ENCODE data around the gene CCDC121. TPM values are rescaled to one million over a fixed set of nuclear protein-coding genes. Genes with fewer than 3 reads are reported as not detected.

Gene CCDC121
- 1.3 TPM in 2 replicates for total RNA-seq

GRCh38 chr2:27628767-27629709 lies at the start of gene CCDC121, which contains the start of gene GPN1:
Gene CCDC121, minus strand, starts transcription at chr2:27629012. Its CDS starts 1,213 bp downstream, at chr2:27627799.
Gene GPN1, plus strand, starts transcription at chr2:27629050. Its CDS starts 9 bp downstream, at chr2:27629059.

GRCh38 chr2:27663285-27664153 lies 34.7 kb upstream of the CCDC121 start, which contains the start of the genes SLC4A1AP and SUPT7L:
Gene SLC4A1AP, plus strand, starts transcription at chr2:27663889. Its CDS starts 26 bp downstream, at chr2:27663915.
Gene SUPT7L, minus strand, starts transcription at chr2:27663614. Its CDS starts 1,422 bp downstream, at chr2:27662192.

GRCh38 chr2:27582695-27583389 lies 46.0 kb downstream of the CCDC121 start, which contains the start of gene ZNF512:
Gene ZNF512, plus strand, starts transcription at chr2:27583042. Its CDS starts 71 bp downstream, at chr2:27583113.

Other genes starting within 250 kb of the CCDC121 start
- 6.5 and 7.0 TPM in 2 replicates for gene ZNF513, start 248.3 kb downstream of the CCDC121 start, total RNA-seq
- 63.6 and 67.7 TPM in 2 replicates for gene PPM1G, start 219.4 kb downstream of the CCDC121 start, total RNA-seq
- 89.6 and 102 TPM in 2 replicates for gene NRBP1, start 200.4 kb downstream of the CCDC121 start, total RNA-seq
- gene KRTCAP3, start 186.6 kb downstream of the CCDC121 start, total RNA-seq: 0.18 TPM in 1 of 2 replicates, not detected in the other
- gene IFT172, start 139.3 kb downstream of the CCDC121 start, total RNA-seq: 27.2 and 33.1 TPM in 2 replicates
- 11.9 and 14.0 TPM in 2 replicates for gene FNDC4, start 133.8 kb downstream of the CCDC121 start, total RNA-seq
- 0.14 and 0.55 TPM in 2 replicates for gene GCKR, start 132.2 kb downstream of the CCDC121 start, total RNA-seq
- 11.1 and 12.4 TPM in 2 replicates for gene ZNF512, start 46.0 kb downstream of the CCDC121 start, total RNA-seq
- 22.6 and 26.2 TPM in 2 replicates for gene GPN1, start within 50 bp of the CCDC121 start, total RNA-seq
- gene SUPT7L, start 34.6 kb upstream of the CCDC121 start, total RNA-seq: 13.9 and 16.5 TPM in 2 replicates
- 24.0 and 25.6 TPM in 2 replicates for gene SLC4A1AP, start 34.9 kb upstream of the CCDC121 start, total RNA-seq
- gene MRPL33, start 142.7 kb upstream of the CCDC121 start, total RNA-seq: 58.0 and 63.0 TPM in 2 replicates

All from smooth muscle cell of bladder (primary cell).